Ishikawa (cell line): ENCODE measurements around the gene MICAL3.

Experiments
- CEBPB ChIP-seq: IDR thresholded peaks from 2 replicates; pipeline ENCODE4 v1.6.1; 2012
- CREB1 ChIP-seq: IDR thresholded peaks from 2 replicates; pipeline ENCODE4 v1.6.1; 2012; ENCODE audit warnings: low read depth
- EGR1 ChIP-seq: IDR thresholded peaks from 2 replicates; pipeline ENCODE4 v1.6.1; 2012
- EP300 ChIP-seq: IDR thresholded peaks from 2 replicates; pipeline ENCODE4 v1.6.1; 2012; ENCODE audit warnings: borderline replicate concordance
- FOXM1 ChIP-seq: IDR thresholded peaks from 2 replicates; pipeline ENCODE4 v1.6.1; 2012; ENCODE audit warnings: low read depth, borderline replicate concordance
- NFIC ChIP-seq: IDR thresholded peaks from 2 replicates; pipeline ENCODE4 v1.6.1; 2012
- RAD21 ChIP-seq: IDR thresholded peaks from 2 replicates; pipeline ENCODE4 v1.6.1; 2012; ENCODE audit warnings: low read depth
- TAF1 ChIP-seq: IDR thresholded peaks from 2 replicates; pipeline ENCODE4 v1.6.1; 2012; ENCODE audit warnings: low read depth, mild to moderate bottlenecking
- TCF12 ChIP-seq: IDR thresholded peaks from 2 replicates; pipeline ENCODE4 v1.6.1; 2012; ENCODE audit warnings: low read depth
- TEAD4 ChIP-seq: IDR thresholded peaks from 2 replicates; pipeline ENCODE4 v1.6.1; 2012
- YY1 ChIP-seq: IDR thresholded peaks from 2 replicates; pipeline ENCODE4 v1.6.1; 2012; ENCODE audit warnings: low read depth
- ZBTB7A ChIP-seq: IDR thresholded peaks from 2 replicates; pipeline ENCODE4 v1.6.1; 2012; ENCODE audit warnings: low read depth
- TF ChIP-seq, protein P1 (sequence below): IDR thresholded peaks from 2 replicates; pipeline ENCODE4 v1.6.1; 2012
- TF ChIP-seq, protein P2 (sequence below): IDR thresholded peaks from 2 replicates; pipeline ENCODE4 v1.6.1; 2012
- TF ChIP-seq, protein P3 (sequence below): IDR thresholded peaks from 2 replicates; pipeline ENCODE4 v1.6.1; 2012; ENCODE audit warnings: low read depth, mild to moderate bottlenecking

Gene MICAL3

DNA sequence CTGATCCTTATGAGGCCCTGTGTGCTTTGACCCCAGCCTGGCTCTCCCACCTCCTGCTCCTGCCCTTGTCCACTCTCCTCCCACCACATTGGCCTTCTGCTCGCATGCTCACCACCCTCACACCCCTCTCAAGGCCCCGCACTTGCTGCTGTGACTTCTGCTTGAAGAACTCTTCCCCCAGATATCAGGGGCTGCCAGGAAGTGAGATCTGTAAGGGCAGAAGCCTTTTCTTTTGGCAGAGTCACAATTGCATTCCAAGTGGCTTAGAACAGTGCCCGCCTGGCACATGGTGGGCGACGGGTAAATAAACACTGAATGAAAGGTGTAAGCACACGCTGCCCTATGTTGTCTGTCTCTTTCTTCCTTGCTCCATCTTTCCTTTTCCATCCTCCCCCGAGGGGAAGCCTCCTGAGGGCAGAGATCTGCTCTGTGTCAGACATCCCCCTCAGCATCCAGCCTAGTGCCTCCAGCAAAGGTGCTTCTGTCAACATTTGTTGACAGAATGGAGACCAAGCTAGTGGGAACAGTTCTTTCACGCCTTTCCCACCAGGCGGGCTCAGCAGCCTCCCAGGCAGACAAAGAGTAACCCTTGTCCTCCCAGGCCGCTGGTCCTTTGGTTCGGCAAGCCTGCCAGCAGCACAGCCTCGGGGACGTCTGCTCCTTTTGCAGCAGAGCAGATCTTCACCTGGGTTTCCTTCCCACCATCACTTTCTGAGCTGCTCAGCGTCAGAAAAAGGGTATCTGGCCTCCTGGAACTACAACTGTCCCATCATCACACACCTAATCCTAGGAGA lies 43.4 kb upstream of the MICAL3 start:
- TF ChIP-seq YY1 (no peak), TCF12 (no peak), NFIC (no peak), TEAD4 (no peak), FOXM1 (no peak), CEBPB (no peak), EGR1 (no peak), CREB1 (no peak), ZBTB7A (no peak), EP300 (no peak), TAF1 (no peak)
- TF ChIP-seq, protein P1, sequence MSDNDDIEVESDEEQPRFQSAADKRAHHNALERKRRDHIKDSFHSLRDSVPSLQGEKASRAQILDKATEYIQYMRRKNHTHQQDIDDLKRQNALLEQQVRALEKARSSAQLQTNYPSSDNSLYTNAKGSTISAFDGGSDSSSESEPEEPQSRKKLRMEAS: no peak
- TF ChIP-seq, protein P2, sequence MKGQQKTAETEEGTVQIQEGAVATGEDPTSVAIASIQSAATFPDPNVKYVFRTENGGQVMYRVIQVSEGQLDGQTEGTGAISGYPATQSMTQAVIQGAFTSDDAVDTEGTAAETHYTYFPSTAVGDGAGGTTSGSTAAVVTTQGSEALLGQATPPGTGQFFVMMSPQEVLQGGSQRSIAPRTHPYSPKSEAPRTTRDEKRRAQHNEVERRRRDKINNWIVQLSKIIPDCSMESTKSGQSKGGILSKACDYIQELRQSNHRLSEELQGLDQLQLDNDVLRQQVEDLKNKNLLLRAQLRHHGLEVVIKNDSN: no peak
- TF ChIP-seq, protein P3, sequence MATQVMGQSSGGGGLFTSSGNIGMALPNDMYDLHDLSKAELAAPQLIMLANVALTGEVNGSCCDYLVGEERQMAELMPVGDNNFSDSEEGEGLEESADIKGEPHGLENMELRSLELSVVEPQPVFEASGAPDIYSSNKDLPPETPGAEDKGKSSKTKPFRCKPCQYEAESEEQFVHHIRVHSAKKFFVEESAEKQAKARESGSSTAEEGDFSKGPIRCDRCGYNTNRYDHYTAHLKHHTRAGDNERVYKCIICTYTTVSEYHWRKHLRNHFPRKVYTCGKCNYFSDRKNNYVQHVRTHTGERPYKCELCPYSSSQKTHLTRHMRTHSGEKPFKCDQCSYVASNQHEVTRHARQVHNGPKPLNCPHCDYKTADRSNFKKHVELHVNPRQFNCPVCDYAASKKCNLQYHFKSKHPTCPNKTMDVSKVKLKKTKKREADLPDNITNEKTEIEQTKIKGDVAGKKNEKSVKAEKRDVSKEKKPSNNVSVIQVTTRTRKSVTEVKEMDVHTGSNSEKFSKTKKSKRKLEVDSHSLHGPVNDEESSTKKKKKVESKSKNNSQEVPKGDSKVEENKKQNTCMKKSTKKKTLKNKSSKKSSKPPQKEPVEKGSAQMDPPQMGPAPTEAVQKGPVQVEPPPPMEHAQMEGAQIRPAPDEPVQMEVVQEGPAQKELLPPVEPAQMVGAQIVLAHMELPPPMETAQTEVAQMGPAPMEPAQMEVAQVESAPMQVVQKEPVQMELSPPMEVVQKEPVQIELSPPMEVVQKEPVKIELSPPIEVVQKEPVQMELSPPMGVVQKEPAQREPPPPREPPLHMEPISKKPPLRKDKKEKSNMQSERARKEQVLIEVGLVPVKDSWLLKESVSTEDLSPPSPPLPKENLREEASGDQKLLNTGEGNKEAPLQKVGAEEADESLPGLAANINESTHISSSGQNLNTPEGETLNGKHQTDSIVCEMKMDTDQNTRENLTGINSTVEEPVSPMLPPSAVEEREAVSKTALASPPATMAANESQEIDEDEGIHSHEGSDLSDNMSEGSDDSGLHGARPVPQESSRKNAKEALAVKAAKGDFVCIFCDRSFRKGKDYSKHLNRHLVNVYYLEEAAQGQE: no peak

DNA sequence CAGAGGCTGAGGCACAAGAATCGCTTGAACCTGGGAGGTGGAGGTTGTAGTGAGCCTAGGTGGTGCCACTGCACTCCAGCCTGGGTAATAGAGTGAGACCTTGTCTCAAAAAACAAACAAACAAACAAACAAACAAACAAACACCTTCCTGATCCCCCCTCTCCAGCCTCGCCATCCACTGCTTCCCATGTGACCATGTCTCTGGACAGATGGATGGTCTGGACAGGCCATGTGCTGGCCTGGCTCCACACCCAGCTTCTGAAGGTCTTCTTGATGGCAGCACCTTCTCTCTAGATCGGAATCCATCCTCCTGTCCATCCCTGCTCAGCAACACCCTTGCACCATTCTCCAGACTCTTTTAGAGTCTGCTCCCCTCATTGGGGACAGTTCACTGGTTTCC lies 42.8 kb upstream of the MICAL3 start:
- TF ChIP-seq RAD21 (no peak), EP300 (no peak), TEAD4 (no peak), FOXM1 (no peak), YY1 (no peak), NFIC (no peak), ZBTB7A (no peak), CEBPB (no peak)
- TF ChIP-seq, protein P1: no peak
- TF ChIP-seq, protein P3: no peak

DNA sequence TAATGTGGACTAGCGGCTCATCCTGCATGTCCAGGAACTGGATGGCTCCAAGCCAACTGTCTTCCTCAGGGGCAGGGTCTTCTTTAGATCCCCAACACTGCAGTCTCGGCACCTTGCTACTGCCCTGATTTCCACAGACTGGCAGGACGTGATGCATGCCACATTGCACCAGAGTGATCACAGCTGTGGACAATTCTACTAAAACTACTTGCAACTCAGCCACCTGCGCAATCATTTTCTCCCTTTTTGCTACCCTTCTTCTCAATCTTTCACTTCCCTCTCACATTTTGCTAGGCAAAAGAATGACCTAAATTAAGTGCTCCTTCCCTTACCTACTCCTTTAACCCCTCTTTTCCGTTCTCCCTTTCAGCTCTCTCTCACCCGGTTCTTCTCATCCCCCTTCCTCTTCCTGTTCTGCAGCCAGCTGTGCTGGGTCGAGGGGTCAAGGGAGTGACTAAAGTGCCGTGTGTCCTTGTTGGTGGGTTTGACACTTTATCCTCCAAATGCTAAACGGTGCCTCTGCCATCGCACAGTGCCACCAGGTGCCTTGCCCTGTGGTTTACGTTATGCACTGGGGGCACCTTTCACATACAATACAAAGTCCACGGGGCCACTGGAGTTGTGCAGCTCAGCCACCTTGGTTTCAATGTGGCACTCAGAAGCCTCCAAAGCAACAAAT lies 42.0 kb upstream of the MICAL3 start:
- TF ChIP-seq, protein P3: no peak
- TF ChIP-seq YY1: no peak

DNA sequence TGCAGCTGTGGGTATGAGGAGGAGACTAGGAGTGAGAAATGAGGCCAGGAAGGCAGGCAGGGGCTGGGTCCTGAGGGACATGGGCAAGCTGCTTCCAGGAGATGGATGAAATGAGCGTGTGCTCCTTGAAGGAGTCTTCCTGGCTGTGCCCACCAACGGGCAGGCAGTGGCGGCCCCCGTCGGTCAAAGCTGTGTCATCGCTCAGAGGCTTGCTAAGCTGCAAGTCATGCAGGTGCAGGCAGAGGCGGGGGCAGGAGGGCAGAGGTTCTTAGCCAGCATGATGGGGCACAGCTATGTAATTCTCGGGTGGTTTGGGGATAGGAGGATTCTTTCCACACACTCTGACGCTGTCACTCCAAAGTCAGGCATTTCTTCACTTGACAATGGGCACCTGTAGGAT lies 40.9 kb upstream of the MICAL3 start:
- no peak for TF ChIP-seq TEAD4

DNA sequence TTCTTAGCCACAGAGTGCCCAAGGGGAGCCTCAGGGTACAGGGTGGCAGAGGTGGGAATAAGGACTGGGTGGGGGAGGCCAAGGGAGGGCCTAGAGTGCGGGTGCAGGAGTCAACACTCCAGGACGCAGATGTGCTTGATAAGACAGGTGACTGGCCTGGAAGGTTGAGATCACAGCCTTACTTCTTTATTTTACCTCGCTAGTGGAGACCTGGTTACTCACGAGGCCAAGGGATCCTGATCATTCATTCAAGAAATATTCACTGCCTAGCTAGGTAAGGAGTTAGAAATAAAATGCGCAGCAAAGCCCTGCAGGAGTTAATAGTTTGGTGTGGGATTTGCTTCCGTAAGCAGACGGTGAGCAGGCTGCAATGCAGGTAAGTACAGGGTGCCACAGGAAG lies 40.3 kb upstream of the MICAL3 start:
- TF ChIP-seq, protein P3: no peak
- TF ChIP-seq RAD21 (no peak), CEBPB (no peak), FOXM1 (no peak), TEAD4 (no peak), TAF1 (no peak), YY1 (no peak), NFIC (no peak), EP300 (no peak), EGR1 (no peak), CREB1 (no peak), ZBTB7A (no peak), TCF12 (no peak)
- TF ChIP-seq, protein P1: no peak
- TF ChIP-seq, protein P2: no peak
